Loucy (cell line): ENCODE data around the gene NCF2.

Experiments used
- H2AFZ ChIP-seq: fragments of 200-600 bp; sonication (generic); 2 replicates; pipeline ENCODE4 v1.6.0; 2016; ENCODE audit warnings: antibody characterized with exemption, mild to moderate bottlenecking, low read length, moderate library complexity
- H3F3A ChIP-seq: fragments of 200-600 bp; 2 replicates; pipeline ENCODE4 v1.6.0; 2016; ENCODE audit warnings: antibody characterized with exemption, low read depth, mild to moderate bottlenecking
- H3K27me3 ChIP-seq: fragments of 200-600 bp; sonication (generic); 2 replicates; pipeline ENCODE4 v1.6.1; 2014; ENCODE audit warnings: low read length, mild to moderate bottlenecking; ENCODE audit not compliant: insufficient read depth, poor library complexity, severe bottlenecking
- H3K36me3 ChIP-seq: fragments of 200-600 bp; sonication (generic); 2 replicates; pipeline ENCODE4 v1.6.1; 2016; ENCODE audit warnings: low read length; ENCODE audit not compliant: insufficient read depth
- H3K4me1 ChIP-seq: fragments of 200-600 bp; sonication (generic); 2 replicates; pipeline ENCODE4 v1.5.1; 2014; ENCODE audit warnings: low read length, mild to moderate bottlenecking; ENCODE audit not compliant: insufficient read depth, poor library complexity, severe bottlenecking
- H3K4me2 ChIP-seq: fragments of 200-600 bp; sonication (generic); 2 replicates; pipeline ENCODE4 v1.6.0; 2014; ENCODE audit warnings: antibody characterized with exemption, low read length, low read depth, mild to moderate bottlenecking; ENCODE audit not compliant: poor library complexity, severe bottlenecking
- H3K4me3 ChIP-seq: fragments of 200-600 bp; sonication (generic); 2 replicates; pipeline ENCODE4 v1.5.1; 2014; ENCODE audit warnings: low read length, mild to moderate bottlenecking, mixed read lengths; ENCODE audit not compliant: poor library complexity, severe bottlenecking
- H3K79me2 ChIP-seq: fragments of 200-600 bp; sonication (generic); 2 replicates; pipeline ENCODE4 v1.6.1; 2014; ENCODE audit warnings: low read length; ENCODE audit not compliant: insufficient read depth
- H3K9ac ChIP-seq: fragments of 200-600 bp; sonication (generic); 2 replicates; pipeline ENCODE4 v1.6.0; 2014; ENCODE audit warnings: mild to moderate bottlenecking, low read depth, low read length, moderate library complexity; ENCODE audit not compliant: poor library complexity, severe bottlenecking
- H3K9me2 ChIP-seq: fragments of 200-600 bp; sonication (generic); replicated peaks from 2 replicates; pipeline ENCODE4 v1.6.1; 2016; ENCODE audit warnings: low read depth, low read length, mixed read lengths
- H3K9me3 ChIP-seq: fragments of 200-600 bp; sonication (generic); 2 replicates; pipeline ENCODE4 v1.6.1; 2014; ENCODE audit warnings: mild to moderate bottlenecking, antibody characterized with exemption, low read length, low read depth; ENCODE audit not compliant: insufficient read depth
- H4K20me1 ChIP-seq: fragments of 200-600 bp; sonication (generic); 2 replicates; pipeline ENCODE4 v1.6.0; 2014; ENCODE audit warnings: antibody characterized with exemption, low read length, mild to moderate bottlenecking; ENCODE audit not compliant: insufficient read depth, poor library complexity, severe bottlenecking
- CTCF ChIP-seq: fragments of 200-600 bp; sonication (generic); conservative IDR thresholded peaks from 2 replicates; pipeline ENCODE4 v1.5.1; 2014; ENCODE audit warnings: mild to moderate bottlenecking, antibody characterized with exemption, low read length
- EZH2phosphoT487 ChIP-seq: fragments of 200-600 bp; IDR thresholded peaks from 2 replicates; pipeline ENCODE4 v1.6.1; 2018; ENCODE audit warnings: antibody characterized with exemption, mild to moderate bottlenecking, moderate library complexity, borderline replicate concordance

NCF2 gene

GRCh38 chr1:183517401-183517800 lies 72.9 kb downstream of the NCF2 start:
- H3K9ac ChIP-seq: no peak overlapping the region
- no peak for TF ChIP-seq EZH2phosphoT487
- TF ChIP-seq CTCF: no peak
- H3K9me3 ChIP-seq: no peaks in the 10 kb centered on the region
- H2AFZ ChIP-seq: no peak overlapping the region
- peaks cover 7% of the 10 kb centered on the region for H4K20me1 ChIP-seq
- no peaks in the 10 kb centered on the region for H3F3A ChIP-seq
- H3K27me3 ChIP-seq: no peaks in the 10 kb centered on the region
- H3K9me2 ChIP-seq: no peaks in the 10 kb centered on the region
- no peaks in the 10 kb centered on the region for H3K4me1 ChIP-seq
- peaks cover 27% of the 10 kb centered on the region for H3K79me2 ChIP-seq
- no peak overlapping the region for H3K4me3 ChIP-seq
- peaks cover 75% of the 10 kb centered on the region for H3K36me3 ChIP-seq
- no peak overlapping the region for H3K4me2 ChIP-seq

GRCh38 chr1:183516725-183517124 lies 73.5 kb downstream of the NCF2 start:
- no peaks in the 10 kb centered on the region for H3K4me1 ChIP-seq
- H3K79me2 ChIP-seq: peaks cover 34% of the 10 kb centered on the region
- no peaks in the 10 kb centered on the region for H3F3A ChIP-seq
- no peak overlapping the region for H3K9ac ChIP-seq
- H3K36me3 ChIP-seq: peaks cover 68% of the 10 kb centered on the region
- H3K9me3 ChIP-seq: no peaks in the 10 kb centered on the region
- peaks cover 8% of the 10 kb centered on the region for H4K20me1 ChIP-seq
- no peak overlapping the region for H2AFZ ChIP-seq
- no peak for TF ChIP-seq EZH2phosphoT487
- TF ChIP-seq CTCF: no peak
- no peaks in the 10 kb centered on the region for H3K9me2 ChIP-seq
- no peak overlapping the region for H3K4me3 ChIP-seq
- H3K27me3 ChIP-seq: no peaks in the 10 kb centered on the region
- no peak overlapping the region for H3K4me2 ChIP-seq

- H3K9ac ChIP-seq: no peak overlapping the region
These were observed 75.1 kb downstream of the NCF2 start for GRCh38 chr1:183515002-183515689.

More at GRCh38 chr1:183515002-183515689, 75.1 kb downstream of the NCF2 start:
- Histone ChIP-seq H3K9me2 (no peaks in the 10 kb centered on the region), H3K27me3 (no peaks in the 10 kb centered on the region), H3K4me2 (no peak overlapping the region), H2AFZ (no peak overlapping the region), H3F3A (no peaks in the 10 kb centered on the region), H3K4me1 (no peaks in the 10 kb centered on the region), H4K20me1 (peaks cover 17% of the 10 kb centered on the region), H3K36me3 (peaks cover 57% of the 10 kb centered on the region), H3K9me3 (no peaks in the 10 kb centered on the region), H3K4me3 (no peak overlapping the region), H3K79me2 (peaks cover 49% of the 10 kb centered on the region)
- TF ChIP-seq EZH2phosphoT487 (no peak), CTCF (no peak)
